GM18873 (cell line): ENCODE data around the gene EPHB1.

Experiments
- ATAC-seq: cut with Tn5 transposase; IDR thresholded peaks from one replicate; pipeline ENCODE4 v1.9.1; 2021; ENCODE audit warnings: mild to moderate bottlenecking, moderate library complexity, moderate number of reproducible peaks; ENCODE audit not compliant: unreplicated experiment, low FRiP score

The EPHB1 gene

DNA sequence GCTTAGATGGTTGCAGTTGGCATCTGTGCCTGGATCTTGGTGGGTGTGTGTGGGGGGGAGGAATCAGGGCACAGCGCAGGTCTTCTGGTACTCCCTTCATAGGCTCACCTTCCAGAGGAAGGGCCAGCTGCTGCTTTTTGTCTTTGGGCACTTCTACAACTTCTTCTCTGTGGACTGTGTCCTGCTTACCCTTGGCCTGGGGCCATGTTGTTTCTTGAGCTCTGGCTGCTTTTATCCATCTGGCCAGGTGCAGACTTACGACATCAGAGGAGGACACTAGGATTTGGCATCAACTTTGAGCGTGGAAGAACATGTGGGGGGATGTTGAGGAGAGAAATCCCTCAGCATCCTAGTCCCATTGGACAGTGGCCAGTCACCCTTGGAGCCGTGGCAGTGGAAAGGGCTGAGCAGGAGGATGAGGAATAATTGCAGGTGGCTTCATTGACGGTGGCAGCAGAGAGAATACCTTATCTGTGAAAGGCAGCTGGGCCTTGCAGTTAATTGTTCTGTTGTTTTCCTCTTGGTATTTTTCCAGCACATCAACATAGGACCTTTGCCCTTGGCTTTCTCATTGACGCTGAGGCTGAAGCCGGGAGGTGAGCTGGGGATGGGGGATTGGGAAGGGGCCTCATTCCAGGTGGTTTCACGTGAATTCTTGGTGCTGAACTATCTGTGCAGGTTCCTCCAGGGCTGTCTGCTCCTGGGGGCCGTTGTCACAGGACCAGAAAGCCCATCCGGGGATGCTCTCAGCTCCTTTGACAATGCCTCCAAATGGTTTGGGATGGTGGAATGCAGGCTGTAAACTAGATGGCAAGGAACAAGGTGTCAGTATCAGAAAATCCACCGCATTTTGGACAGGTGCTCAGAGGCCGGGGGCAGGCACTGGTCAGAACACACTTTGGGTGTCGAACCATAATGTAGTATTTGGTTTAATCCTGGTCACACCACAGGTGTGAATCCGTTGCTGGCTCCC lies 9.7 kb downstream of the EPHB1 start:
- no peak for ATAC-seq

DNA sequence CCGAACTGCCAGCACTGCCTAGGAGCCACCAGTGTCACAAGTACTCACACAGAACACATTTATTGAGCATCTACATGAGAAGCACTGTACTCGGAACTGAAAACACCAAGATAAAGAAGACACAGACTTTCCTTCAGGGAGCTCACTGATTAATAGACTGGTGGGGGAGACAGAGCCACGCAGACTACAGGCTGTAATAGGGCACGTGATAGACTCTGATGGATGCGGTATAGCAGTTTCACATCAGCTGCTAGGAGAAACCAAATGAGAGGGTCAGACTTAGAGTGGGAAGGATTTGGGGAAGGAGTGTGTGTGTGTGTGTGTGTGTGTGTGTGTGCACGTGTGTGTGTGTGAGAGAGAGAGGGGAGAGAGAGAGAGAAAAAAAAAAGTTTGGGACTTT lies 12.1 kb downstream of the EPHB1 start:
- ATAC-seq = no peak

DNA sequence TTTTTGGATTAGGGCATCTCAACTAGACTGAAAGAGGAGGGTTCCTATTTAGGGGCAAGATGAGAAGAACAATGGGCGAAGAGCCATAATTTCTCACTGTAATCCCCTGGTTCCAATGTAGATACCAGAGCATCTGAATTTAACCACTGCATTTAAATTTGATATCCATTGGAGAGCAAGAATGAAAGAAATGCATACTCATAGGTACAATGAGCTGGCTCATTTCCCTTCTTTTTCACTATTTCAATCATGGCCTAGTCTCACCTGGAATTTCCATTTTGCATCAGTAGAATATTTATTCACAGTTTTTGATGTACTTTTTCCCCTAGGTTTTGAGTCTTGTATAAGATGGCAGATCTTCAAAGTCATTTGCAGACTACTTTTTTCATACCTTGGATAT lies 13.8 kb downstream of the EPHB1 start:
- ATAC-seq = no peak

DNA sequence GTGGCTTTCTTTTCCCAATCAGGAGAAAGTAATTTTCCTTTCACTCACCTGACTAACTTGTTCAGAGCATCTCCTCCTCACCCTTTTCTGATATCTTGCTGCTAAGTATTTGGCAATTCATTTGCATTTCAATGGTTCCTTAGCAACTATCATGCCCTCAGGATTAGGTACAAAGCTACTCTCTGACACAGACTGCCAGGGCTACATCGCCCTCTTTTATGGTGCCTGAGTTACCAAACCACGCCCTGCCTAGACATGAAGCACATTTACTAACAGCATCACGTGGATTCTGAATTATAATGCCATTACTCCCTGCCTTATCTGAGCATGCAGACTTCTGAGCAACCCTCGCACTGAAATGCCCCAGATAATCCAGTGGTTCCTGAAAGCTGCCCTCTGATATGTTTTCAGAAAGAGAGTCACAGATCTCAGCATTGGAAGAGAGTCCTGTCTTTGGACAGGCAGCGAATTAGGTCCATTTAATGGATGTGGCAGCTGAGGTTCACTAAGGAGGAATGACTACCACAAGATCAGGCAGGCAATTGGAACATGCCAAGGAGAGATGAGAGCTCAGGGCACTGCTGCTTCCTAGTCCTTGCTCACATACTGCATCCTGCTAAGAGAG lies 14.5 kb downstream of the EPHB1 start:
- ATAC-seq = no peak

DNA sequence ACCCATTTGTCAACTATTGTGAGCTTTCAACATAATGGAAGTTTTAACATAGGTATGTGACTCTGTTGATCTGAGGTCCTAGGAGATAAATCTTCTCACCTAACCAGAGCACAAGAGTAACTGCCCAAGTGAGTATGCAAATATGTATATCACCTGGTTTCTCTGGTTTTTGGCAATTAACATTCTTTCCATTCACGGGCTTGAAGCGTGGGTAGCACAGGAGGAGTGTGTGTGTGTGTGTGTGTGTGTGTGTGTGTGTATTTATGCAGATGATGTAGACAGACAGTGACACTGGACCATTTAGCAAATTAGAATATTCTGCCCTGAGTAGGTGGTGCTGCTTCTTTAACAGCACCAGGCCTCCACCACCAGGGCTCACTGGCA lies 15.0 kb downstream of the EPHB1 start:
- no peak for ATAC-seq

DNA sequence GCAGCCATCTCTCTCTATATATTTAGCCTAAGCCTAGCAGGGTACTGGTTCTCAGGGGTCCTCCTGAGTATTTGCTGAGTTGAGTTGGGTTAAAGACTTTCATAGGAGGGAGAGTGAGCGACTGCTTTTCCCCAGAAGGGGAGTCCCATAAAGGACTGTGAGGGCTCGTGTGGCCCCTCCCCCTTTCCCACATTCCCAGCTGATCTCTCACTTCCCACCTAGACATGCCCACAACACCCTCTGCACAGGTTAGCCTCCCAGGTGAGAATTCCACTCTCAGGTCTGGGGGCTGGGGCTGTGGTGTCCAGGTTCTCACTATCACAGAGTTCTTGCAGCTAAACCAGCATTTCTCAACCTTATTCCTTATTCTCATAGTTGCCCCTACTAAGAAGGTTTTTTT lies 15.8 kb downstream of the EPHB1 start:
- no peak for ATAC-seq

DNA sequence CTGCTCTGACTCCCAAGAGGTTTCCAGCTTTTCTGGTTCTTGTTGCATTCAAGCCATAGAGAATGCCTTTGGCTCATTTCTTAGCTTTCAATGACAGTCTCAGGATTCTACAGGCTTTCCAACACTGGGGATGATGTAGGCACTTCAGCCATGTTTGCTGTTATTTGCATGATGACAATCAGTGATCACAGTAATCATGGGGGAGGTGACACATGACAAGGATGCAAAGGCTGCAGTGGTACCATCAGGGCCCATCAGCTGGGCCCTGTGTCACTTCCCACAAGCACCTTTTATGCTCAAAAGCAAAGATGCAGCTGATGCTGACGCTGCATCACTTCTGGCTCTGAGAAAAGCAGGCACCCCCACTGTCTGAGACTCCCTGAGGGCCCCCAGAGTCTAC lies 18.6 kb downstream of the EPHB1 start:
- ATAC-seq = no peak

DNA sequence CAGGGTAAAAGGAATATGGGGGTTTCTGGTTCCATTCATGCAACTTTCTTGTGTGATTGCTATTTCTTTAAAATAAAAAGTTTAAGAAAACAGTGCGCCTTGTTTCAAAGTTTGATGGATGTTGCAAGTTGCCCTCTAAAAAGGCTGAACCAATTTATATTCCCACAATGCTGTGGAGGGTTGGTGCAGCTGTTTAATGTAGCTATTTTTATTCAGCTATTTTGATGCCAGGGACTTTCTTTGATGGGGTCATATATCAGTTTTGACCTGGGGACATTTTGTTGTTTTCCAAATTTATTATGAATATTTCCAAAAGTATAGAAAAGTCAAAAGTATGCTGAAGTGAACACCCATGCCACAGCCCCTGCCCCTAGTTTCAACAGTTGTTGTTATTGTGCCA lies 20.5 kb downstream of the EPHB1 start:
- ATAC-seq = no peak

DNA sequence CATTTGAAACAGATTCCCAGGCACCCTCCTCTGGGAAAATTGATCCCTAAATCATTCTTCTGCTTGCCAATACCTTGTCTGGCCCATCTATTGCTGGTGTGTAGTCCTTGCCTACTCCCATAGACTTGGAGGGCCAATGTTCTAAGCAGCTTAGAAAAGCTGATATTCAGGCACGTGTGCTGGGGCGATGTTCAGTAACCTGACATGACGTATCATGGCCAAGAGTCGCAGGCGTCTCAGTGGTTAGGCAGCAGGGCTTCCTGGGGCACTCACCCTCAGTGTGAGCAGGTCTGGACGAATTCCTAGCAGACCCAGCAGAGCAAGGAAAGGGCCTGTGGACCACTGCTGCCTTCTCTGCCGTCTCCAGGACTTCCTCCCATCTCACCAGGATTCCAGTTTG lies 21.6 kb downstream of the EPHB1 start:
- no peak for ATAC-seq

DNA sequence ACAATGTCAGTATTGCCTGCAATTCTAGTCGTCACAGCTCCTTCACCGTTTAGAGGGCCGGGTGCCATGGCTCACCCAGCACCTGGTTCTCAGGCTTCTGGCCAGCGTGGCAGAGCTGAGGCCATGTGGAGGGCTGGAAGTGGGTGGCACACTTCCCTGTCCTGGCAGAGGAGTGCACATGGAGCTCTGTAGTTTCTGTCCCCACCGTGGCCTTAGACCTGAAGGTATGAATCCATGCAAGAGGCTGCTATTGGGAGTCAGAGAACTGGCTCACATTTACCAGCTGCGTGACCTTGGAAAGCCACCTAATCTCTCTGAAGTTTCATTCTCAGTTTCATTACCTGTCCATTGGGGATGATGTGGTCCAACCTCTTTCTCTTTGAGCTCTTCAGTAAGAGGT lies 22.2 kb downstream of the EPHB1 start:
- no peak for ATAC-seq

DNA sequence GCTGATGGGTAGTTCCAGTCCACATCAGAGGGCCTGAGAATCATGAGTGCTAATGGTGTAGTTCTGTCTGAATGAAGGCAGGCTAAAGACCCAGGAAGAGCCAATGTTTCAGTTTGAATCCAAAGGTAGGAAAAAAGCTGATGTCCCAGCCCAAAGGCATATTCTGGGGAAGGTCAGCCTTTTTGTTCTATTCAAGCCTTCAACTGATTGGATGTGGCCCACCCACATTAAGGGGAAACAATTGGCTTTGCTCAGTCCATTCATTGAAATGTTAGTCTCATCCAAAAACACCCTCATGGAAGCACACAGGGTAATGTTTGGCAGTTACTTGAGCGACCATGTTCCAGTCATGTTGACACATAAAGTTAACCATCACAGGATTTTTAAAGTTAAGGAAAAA lies 25.9 kb downstream of the EPHB1 start:
- no peak for ATAC-seq

DNA sequence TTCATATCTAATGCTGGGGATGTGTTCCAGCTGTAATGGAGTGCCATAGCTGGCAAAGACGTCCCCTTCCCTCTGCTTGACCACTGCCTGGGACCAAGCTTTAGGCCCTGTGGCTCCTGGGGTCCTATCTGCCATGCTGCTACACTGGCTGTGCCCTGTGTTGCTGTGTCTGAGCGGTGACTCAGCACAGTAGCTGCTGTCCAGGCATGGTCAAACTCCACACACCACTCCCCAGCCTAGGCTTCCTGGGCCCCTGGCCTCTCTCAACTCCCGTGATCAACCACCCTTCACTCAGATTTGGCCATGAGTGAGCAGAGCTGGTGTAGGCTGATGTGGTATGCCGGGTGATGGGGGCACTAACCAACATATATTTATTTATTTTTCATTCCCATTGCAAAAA lies 27.0 kb downstream of the EPHB1 start:
- no peak for ATAC-seq

DNA sequence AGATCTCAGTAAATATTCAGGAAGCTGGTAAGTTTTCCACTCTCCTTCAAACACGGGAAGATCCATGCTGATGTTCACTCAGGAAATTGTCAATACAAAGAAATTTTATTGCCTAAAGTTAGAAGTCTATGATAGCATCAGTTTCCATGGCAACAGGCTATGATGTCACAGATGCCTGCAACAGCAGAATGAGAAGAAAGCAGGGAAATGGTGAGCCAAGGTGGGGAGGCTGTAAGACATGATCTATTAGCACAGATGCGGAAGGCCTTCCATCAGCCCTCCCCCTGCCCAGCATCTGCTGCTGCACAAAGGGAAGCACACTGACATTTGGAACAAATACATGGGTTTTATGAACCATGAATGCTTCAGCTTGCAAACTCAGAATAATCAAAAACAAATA lies 28.6 kb downstream of the EPHB1 start:
- ATAC-seq = no peak

DNA sequence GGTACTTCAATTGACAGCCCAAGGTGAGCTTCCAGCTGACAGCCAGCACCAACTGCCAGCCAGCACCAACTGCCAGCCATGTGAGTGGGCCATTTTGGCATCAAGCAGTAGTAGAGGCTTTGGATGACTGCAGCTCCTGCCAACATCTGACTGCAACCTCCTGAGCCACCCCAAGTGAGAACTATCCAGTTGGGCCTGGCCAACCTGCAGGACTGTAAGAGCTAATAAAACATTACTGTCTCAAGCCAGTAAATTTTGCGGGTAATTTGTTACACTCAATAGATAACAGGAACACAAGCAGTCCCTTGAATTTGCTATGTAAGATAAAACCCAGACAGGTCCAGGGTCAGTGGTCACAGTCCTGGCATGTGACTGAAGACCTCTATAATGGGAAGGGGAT lies 29.7 kb downstream of the EPHB1 start:
- no peak for ATAC-seq

DNA sequence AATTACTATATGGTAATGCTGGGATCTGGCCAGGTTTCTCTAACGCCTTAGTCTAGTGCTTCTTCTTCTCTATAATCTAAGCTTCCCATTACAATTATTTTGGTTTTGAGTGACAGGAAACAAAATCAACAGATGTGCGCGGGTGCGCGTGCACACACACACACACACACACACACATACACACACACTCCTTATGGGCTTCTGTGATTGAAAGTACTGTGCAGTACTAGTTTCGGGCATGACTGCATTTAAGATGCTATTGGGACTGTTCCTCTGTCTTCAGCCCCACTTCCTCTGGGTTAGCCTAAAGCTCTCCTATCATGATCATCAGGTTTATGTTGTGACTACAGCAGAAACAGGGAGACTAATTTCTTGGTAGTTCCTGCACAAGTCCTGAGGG lies 32.2 kb downstream of the EPHB1 start:
- ATAC-seq = no peak

DNA sequence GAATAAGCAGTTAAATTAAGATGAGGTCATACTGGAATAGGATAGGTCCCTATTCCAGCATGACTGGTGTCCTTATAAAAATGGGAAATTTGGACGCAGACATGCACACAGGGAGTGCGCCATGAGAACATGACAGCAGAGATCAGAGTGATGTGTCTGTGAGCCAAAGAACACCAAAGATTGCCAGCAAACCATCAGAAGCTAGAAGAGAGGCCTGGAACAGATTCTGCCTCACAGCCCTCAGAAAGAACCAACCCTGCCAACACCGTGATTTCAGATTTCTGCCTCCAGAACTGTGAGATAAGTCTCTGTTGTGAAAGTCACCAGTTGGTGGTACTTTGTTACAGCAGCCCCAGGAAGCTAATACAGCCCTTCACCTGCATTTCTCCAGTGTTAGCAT lies 34.7 kb downstream of the EPHB1 start:
- no peak for ATAC-seq

DNA sequence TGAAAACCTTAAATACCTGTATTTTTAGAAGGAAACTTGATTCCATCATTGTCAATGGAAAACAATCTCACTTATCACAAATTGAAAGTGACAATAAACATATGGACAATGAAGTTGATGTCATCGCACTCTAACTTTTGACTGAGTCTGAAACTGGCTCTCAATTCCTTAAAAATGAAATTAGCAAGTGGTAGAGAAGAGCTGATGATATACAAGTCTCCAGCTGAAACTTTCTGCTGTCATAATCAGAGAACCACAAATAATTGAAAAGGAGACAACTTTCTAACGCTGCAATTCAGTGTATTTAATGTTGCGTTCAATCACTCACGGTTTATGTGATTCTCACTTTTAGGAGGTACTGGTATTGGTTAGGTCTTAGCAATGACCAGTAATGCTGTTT lies 37.5 kb downstream of the EPHB1 start:
- no peak for ATAC-seq

DNA sequence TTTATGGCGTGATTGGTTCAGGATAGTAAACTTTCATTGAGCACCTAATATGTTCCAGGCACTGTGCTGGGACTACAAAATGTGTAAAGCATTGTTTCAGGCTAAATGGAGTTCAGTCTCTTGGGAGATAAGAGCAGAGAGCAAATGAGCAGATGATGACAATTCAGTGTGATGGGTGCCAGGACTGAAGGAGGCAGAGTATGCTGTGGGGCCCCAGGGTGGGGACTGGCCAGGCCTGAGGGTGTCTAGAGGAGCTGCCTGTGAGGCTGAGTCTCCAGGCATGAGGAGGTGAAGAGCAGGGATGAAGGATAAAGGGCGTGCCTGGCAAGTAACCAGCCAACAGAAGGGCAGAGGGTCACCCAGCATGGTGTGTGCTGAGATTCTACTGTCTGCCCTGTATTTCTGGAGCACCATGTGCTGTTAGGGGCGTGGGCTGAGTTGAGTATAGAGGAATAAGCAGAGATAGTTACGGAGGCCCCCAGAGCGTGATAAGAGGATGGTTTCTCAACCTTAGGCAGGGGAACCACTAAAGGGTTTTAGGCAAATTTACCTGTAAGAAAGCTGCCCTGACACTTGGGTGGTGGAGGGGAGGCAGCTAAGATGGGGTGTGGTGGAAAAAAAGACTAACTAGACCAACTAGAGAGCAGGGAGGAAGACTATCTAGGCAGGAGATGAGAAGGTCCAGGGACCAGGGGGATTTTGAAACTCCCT lies 38.5 kb downstream of the EPHB1 start:
- no peak for ATAC-seq

DNA sequence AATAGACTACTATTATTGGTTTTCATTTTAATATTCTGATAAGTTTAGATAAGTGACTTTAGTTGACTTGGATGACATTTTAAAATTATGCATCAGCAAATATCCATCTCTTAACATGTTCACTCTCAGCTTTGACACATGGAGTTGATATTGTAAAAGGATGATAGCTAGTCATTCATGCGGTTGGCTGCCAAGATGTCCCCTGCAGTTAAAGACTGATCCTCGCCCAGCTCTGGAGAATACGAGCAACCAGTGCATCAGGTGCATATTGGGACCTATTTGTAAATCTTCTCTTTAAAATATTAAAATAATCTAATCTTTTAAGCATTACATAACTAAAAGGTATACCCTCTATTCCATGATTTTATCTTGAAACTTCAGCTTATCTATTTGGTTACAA lies 41.9 kb downstream of the EPHB1 start:
- ATAC-seq = no peak

DNA sequence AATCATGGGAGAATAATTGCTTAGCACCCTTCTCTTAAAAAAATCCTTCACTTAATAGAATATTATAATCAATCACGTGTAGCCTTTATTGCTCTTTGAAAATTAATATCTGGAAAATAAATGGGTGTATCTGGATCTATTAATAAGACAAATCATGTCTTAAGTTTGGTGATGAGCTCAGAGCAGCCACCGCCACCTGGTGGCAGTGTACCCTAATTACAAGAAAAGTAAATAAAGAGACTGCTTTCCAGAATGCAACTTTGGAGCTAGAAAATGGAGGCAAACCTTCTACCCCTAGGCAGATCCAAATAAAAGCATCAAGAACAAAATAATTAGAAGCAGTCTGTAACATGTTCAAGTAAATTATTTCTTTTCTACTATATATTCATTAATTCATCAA lies 43.5 kb downstream of the EPHB1 start:
- ATAC-seq = no peak

DNA sequence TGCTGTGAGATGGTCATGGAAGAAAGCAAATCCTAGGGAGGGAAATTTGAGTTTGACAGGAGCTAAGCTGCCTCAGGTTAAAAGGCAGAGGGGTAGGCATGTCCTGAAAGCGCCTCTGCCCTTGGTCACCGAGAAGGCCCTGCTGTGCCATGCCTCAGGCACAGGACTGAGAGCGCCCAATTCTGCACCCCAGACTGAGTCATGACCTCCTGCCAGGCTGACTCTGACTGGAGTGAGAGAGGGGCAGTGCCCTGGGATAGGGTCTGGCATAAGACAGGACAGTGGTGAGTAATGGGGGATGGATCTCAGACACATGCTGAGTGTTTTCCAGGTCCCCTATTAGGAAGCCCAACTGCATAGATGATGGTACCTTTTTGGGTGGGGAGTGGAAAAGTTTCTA lies 44.4 kb downstream of the EPHB1 start:
- ATAC-seq = no peak

DNA sequence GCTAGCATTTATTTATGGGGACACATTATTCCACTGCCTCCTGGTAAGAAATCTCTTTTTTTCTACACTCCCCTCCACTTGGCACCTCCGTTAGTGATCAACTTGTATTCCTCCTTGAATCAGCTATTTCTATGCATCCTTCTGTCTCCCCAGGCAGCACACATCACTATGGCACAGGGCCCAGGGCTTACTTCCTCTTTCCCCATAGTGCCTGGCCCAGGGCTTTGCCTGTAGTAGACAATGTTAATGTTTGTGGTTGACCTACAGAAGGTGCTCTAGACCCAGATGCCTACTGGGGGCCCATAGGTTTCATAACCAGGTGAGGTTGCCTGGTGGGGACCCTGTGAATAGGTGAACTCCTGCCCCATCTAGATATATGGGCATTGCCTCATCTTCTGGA lies 44.9 kb downstream of the EPHB1 start:
- no peak for ATAC-seq
